Endothelial cell of umbilical vein (primary cell): ENCODE data around the gene SFMBT2.

ENCODE experiments used
- CTCF ChIP-seq, 2 donors: IDR thresholded peaks; 1 replicate in 1 of 2; 2 replicates in 1 of 2; pipeline ENCODE4 v1.5.1; 2011; ENCODE audit warnings: low read length in 2 of 2, mild to moderate bottlenecking in 2 of 2, moderate library complexity in 2 of 2, control low read depth in 1 of 2, inconsistent platforms in 1 of 2, low read depth in 1 of 2; ENCODE audit not compliant: insufficient read depth in 1 of 2; ENCODE audit errors: extremely low read depth in 1 of 2
- EZH2 ChIP-seq: IDR thresholded peaks from 2 replicates; pipeline ENCODE4 v1.6.1; 2012; ENCODE audit warnings: borderline replicate concordance, low read depth, mild to moderate bottlenecking, moderate library complexity, low read length, inconsistent platforms; ENCODE audit not compliant: severe bottlenecking
- JUN ChIP-seq: IDR thresholded peaks from 2 replicates; pipeline ENCODE4 v1.6.1; 2011; ENCODE audit warnings: borderline replicate concordance, low read depth; ENCODE audit not compliant: insufficient read length, insufficient read depth
- MYC ChIP-seq: IDR thresholded peaks from one replicate; pipeline ENCODE4 v1.6.1; 2011; ENCODE audit warnings: mild to moderate bottlenecking, low read depth, low read length
- POLR2A ChIP-seq: IDR thresholded peaks from 2 replicates; pipeline ENCODE4 v1.6.1; 2012; ENCODE audit warnings: low read depth, mild to moderate bottlenecking, control low read depth, low read length
- POLR2AphosphoS5 ChIP-seq: IDR thresholded peaks from 2 replicates; pipeline ENCODE4 v1.6.1; 2012; ENCODE audit warnings: low read depth, mild to moderate bottlenecking, control low read depth, low read length, moderate library complexity; ENCODE audit not compliant: insufficient read depth

DNA sequence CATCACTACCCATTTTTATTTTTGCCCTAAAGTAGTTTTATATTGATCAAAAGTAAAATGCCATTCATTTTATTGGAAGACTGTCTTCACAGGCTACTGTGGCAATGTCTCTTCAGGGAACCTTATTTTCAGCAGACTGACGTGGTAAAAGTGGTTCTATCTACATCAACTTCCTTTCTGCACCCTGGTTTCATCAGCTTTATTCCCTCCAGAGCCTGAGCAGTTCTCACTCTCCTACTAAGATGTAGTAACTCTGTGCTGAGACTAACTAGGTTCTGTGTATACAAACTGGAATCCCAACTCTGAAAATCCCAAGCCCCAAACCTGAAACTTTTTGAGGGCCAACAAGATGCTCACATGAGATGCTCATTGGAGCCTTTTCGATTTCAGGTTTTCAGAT, 155.3 kb downstream of the SFMBT2 start:
- no peak for TF ChIP-seq CTCF (IDR thresholded peaks at IDR 0.05; ENCODE audit: extremely low read depth in 1 of 2, insufficient read depth in 1 of 2, low read depth in 1 of 2, low read length in 2 of 2)
- TF ChIP-seq POLR2A = no peak
- TF ChIP-seq JUN = no peak
- no peak for TF ChIP-seq EZH2
- no peak for TF ChIP-seq POLR2AphosphoS5
- no peak for TF ChIP-seq MYC
